Measurements from ENCODE around the gene MSI2.

- TF ChIP-seq CTCF (conservative IDR thresholded peaks at IDR 0.05; ENCODE audit: low read length) (no peak), EZH2phosphoT487 (IDR thresholded peaks at IDR 0.05; ENCODE audit: borderline replicate concordance, low read depth, low read length) (no peak)
Measured at GRCh38 chr17:57609878-57610270, 353.6 kb downstream of the MSI2 start.
